HG02973 (cell line): ENCODE data around the gene ANO6.
A peak's percentile ranks its signal among the peaks of the same experiment; 100 is the strongest.
"Not testable (repeated sequence)": the region's sequence is repeated elsewhere in the genome, so short reads cannot be mapped to it uniquely, and the experiment has no call there.

ENCODE experiments used
- ATAC-seq: cut with Tn5 transposase; IDR thresholded peaks from one replicate; pipeline ENCODE4 v1.9.1; 2021; ENCODE audit warnings: moderate library complexity; ENCODE audit not compliant: unreplicated experiment

Gene ANO6

DNA sequence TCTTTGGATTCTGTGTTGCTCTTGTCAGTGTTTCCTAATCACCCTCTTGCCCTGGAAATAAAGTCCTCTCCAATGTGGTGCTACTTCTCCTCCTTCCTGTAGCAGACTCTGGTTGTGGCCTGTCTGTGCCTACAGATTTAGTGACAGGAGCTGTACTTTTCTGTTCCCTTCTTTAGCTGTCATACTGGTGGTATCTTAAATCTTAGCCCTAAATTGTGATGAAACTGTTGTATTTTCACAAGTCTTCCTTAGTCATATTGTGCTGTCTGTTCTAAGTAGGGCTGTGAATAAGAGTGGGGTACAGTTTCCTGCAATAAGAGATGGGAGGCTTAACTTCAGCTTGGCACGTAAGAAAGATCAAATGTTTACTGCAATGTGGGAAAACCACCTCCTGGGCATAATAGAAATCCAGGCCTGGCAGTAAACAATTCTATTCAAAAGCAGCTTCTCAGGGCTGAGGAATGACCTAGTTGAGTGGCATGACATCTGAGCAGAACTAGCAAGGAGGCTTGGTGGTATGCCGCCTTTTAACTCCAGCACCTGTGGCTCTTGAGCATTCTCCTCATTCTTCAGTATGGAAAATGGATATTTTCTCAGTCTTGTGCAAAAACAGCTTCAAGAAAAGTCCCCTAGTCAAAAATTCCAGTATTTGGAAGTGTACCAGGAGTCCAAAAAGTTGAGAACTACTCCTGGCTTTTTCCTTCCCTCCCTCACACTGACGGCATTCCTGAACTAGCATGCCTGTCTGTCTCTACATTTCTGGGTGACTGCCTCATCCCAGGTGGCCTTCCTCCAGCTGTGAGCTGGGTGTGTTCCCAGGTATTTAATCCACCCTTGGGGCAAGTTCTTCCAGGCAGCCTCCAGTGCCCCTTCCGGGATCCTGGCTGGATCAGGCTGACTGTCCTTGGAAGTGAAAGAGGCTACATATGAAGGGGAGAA, 19.5 kb downstream of the ANO6 start:
- no peak for ATAC-seq

DNA sequence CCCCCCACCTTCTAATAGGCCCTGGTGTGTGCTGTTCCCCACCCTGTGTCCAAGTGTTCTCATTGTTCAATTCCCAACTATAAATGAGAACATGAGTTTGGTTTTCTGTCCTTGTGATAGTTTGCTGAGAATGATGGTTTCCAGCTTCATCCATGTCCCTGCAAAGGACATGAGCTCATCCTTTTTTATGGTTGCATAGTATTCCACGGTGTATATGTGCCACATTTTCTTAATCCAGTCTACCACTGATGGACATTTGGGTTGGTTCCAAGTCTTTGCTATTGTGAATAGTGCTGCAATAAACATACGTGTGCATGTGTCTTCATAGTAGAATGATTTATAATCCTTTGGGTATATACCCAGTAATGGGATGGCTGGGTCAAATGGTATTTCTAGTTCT, 20.5 kb downstream of the ANO6 start:
- ATAC-seq: not testable (repeated sequence)

DNA sequence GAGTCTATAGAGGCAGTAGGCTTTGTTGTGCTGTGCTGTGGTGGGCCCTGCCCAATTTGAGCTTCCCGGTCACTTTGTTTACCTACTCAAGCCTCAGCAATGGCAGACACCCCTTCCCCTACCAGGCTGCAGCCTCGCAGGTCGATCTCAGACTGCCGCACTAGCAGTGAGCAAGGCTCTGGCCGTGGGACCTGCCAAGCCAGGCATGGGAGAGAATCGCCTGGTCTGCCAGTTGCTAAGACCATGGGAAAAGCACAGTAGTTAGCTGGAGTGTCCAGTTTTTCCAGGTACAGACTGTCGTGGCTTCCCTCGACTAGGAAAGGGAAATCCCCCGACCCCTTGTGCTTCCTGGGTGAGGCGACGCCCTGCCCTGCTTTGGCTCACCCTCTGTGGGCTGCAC, 26.3 kb downstream of the ANO6 start:
- ATAC-seq: no peak

DNA sequence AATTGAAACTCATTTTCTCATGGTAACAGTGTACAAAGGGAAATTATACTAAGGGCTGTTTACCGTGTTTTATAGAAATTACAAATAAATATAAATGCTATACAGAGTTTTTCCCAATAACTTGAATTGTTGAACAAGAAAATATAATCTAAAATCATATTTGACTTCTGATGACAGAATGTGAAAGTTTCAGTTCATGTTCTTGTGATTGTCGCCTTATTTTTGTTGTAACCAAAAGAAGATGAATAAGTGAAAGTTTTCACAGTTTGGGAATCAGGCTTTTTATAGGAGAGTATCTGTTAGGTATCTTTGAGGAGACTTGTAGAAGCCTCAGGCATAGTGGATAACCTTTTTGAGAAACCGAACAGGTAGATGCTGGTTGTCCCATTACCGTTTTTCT, 28.1 kb downstream of the ANO6 start:
- ATAC-seq: no peak

DNA sequence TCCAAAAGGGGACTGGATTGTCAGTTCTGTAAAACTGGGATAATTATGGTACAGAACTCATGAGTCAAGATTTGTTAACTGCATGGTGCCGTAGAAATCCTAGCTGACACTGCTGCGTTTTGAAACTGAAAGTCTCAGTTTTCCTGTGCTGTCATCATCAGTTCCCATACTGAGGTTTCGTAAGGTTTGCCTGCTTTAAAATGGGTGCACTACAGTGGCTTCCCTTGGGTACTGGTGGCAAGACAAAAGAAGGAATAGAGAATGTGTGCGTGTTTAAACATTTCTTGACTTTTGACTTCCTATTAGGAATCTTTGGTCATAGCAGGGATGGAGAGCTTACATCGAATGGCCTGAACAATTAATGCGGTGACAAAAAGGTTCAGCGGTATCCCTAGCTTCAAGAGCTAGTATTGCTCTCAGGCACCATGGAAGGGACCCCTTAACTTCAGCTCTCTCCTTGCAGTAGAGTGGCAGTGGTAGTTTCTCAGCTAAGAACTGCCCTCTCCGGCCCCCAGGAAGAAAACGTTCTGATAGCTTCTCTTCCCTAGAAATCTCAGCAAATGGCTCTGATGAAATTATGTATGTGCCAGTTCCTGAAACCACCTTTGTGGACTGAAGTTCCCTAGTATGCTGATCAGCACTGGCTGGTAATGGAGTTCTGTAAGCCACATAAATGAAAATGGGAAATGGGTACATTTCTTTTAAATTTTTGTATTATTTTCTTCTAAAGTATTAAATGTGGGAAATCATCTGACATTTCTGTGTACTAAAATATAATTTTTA, 28.9 kb downstream of the ANO6 start:
- ATAC-seq: peak; percentile 74

DNA sequence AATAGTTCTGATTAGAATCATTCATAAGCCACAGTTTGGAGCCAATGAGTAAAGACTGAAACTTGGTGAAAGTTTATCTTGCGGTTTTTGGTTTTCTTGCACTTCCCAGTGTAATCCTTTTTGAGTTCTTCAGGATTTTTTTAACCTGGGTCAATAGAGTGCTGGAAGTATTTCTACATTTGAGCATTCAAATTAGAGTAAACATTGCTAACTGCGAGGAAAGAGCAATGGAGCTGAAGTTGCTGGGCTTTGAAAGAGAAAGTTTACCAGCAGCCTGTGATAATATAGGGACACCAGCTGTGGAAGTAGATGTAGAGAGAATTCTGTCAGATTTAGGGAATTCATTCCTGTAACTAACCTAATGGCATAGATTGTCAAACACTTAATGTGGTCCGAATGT, 30.3 kb downstream of the ANO6 start:
- no peak for ATAC-seq

DNA sequence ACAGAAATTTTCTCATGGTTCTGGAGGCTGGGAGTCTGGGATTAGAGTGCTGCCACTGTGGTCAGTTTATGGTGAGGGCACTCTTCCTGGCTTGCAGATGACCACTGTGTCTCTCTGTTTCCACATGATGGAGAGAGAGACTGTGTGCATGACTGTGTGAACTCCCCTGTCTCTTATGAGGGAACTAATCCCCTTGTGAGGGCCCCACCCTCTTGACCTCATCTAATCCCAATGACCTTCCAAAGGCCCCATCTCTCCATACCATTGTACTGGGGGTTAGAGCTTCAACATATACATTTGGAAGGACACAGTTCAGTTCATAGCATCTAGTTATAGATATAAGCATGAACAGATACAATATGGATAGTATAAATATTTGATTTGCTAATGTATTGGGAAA, 31.7 kb downstream of the ANO6 start:
- ATAC-seq: no peak

DNA sequence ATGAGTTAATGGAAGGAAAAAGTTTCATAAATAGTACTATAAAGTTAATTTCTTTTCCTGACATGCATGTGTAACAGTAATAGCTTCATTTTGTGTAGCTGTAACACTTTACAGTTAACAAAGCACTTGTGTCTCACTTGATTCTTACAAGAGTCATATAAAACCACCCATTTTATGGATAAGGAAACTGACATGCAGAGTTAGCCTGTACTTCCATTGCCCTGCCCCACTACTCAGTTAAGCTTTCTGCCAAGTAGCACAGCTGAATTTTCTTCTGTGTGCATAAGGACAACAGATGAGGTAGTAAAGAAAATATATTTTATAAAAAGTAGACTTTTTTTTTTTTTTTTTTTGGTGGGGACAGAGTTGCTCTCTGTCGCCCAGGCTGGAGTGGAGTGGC, 32.2 kb downstream of the ANO6 start:
- no peak for ATAC-seq

DNA sequence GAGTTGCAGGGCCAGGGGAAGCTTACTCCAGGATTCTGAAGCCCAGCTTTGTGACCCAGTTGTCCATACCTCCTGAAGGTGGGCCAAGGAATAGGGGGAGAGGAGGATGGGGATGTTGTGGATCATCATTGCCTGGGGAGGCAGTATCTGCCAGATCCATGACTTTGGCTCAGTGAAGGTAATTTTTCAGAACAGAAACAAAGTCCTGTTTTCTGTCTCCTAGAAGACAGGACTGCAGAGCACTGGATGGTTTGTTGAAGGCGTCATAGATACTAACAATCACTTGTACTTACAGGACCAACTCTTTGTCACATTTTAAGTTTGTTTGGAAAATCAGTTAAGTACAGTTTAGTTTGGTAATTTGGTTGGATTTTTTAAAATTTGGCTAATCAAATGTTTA, 38.4 kb downstream of the ANO6 start:
- ATAC-seq: no peak

DNA sequence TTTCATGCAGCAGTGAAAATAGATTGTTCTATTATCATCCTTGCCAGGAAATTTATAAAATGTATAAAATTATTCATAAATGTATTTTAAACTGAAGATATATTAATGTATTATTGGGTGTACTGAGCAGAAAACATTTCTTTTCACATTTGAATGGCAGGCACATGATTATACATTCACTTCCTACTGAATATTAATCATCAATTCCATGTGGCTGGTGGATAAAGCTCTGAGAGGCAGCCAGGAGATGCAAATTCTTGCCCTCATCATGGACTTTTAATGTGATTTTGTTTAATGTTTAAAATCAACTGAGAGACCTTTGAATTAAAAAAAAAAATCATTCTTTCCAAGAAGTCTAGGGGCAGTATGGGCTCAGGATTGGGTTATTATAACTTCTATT, 40.8 kb downstream of the ANO6 start:
- peak; percentile 14 for ATAC-seq

DNA sequence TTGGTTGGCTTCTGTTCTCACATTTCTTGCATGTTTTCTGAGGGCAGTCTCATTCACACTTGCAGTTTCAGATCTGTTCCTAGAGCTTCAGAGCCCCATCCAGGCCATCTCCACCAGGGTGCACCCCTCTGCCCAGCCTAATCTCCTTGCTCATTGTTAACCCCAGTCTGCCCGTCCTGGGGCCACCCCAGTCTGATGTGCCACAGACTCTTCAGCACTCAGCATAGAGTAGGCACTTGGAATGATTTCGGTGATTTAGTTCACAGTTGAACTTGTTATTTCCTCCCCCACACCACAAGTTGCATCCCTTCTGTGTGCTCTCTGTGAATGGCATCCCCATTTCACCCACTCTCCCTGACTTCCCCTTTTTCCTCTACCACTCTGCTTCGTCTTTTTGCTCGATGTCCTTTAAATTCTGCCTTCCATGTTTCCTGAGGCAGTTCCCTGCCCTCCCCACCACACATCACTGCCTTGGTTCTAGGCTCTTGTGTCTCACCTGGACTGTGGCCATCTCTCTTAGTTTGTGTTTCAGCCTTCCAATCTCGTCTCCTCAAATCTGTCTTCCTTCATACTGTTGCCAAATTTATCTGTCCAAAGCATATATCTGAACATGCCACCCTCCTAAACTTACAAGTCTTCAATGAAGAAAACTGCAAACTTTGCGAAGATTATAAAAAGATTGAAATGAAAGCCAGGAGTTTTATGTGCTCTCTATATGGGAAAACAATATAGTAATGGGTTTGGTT, 41.5 kb downstream of the ANO6 start:
- ATAC-seq: peak; percentile 67

DNA sequence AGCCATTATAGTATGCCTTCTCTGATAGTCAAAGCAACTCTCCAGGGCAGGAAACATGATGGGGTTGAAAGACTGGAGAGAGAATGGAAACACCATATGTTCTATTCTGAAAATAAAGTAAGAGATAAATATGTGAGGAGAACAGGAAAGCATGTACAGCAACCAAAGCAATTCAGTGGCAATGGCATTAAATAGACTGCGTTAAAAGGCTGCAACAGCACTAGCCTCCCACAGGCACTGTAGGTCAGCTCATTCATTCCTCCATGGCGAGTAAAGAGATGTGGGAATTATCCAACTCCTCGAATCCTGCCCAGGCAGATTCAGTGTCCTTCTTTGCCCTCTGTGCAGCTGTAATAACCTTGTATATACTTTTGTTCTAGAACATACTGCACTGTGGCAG, 43.8 kb downstream of the ANO6 start:
- no peak for ATAC-seq

DNA sequence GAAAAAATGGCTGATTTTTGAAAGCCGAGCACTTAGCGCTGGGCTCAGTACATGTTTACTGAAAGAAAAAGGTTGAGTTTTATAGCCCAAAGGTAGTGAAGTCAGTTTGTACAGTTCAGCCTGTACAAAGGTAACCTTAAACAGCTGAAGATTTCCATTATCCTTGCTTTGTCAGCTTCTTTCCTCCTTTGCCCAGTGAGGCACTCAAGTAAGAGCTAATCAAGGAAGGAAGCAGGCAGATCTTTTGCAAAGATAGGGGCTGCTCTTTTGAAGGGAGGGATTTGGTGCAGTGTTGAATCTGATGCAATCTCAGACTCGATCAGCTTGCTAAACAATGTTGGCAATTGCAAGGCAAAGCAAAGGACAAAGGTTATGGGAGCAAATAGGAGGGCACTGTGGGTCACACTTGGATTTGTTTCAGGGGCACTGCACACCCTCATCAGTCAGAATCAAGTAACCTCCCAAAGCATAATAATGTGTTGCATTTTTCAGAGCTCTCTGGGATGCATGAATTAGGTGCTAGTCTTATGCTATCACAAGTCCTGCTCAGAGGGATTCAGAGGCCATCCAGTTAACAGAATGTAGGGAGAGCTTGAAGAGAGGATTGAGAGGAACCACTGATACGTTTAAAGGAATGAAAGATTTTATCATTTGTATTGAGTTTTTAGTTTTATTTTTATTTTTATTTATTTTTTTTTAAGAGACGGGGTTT, 44.4 kb downstream of the ANO6 start:
- no peak for ATAC-seq

DNA sequence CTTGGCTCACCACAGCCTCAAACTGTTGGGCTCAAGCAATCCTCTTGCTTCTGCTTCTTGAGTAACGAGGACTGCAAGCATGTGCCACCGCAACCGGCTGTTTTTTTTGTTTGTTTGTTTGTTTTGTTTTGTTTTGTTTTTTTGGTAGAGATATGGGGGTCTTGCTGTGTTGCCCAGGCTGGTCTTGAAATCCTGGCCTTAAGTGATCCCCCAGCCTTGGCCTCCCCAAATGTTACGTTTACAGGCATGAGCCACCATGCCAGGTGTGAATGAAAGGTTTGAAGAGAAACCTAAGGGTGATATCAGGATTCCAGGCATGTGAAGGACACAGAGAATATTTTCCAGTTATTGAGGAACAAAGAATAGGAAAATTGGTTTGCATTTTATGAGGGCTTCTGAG, 45.0 kb downstream of the ANO6 start:
- ATAC-seq: no peak

DNA sequence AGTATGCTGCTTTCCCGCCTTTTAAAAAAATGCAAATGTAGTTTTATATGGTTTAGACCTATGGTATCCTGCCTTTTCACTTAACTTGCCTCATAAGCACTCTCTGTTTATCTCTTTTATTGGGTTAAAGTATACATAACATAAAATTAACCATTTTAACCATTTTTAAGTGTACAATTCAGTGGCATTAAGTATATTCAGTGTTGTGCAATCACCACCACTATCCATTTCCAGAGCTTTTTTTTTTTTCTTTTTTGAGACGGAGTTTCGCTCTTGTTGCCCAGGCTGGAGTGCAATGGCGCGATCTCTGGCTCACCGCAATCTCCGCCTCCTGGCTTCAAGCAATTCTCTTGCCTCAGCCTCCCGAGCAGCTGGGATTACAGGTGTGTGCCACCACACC, 46.3 kb downstream of the ANO6 start:
- ATAC-seq: not testable (repeated sequence)

DNA sequence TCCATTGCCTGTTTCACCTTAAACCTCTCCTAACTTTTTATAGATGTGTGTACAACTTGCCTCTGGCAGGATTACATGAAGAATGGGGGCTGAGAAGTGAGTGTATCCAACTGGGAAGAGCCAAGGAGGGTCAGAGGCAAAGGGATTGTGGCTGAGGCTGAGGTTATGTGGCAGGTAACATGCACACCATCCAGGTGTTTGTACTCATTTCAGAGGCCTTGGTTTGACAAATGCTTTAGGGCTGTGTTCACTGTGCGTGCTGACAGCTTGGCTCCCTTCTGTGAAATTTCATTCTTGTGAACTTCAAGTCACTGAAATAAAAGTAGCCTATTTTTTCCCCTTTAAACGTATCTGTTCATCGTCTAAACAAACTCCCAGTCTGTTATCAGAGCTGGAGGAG, 47.7 kb downstream of the ANO6 start:
- no peak for ATAC-seq

DNA sequence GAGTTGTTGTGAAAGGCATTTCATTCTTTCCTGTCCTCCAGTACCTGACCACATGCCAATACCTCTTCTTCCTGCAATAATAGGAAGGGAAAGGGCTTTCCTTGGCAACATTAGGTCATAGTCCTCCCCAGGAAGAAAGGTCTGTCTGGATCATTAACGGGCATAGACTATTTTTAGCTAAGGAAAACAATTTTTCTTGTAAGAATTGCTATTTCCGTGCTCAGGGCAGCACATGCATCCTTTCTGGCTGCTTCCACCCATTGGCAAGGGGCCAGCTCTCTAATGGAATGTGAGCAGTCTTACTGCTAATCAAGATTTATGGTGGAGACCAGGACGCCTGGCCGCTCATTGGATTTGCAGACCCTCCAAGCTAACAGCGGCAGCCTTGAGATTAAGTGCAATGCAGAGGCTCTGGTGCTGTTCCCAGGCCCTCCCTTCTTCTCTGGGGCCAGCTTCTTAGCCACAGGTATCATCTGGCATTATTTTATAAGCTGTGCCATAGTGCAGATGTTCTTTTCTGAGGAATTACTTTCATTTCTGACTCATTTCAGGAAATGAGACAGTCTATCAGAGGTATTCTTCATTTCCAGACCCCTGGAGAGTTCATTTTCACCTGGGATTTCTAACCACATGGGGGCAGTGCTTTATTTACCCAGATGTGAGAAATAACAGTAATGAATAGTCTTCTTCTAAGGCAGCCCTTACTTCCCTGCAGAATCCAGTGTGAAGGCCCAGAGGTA, 52.9 kb downstream of the ANO6 start:
- ATAC-seq: peak; percentile 75

DNA sequence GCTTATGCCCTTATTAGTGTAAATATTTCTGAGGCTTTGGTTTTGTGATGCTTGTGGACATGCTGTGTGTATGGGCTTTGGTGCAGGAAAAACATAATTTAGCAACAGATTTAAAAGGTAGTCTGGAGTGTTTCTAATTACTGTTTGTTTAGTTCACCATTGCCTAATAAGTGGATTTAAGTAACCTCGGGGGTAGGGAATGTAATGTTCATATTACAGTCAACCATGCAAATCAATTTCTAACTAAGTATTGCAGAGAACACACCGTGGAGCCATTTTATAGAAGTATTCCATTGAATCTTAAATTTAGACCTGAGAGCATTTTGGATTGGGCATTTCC, 53.5 kb downstream of the ANO6 start:
- ATAC-seq: no peak

DNA sequence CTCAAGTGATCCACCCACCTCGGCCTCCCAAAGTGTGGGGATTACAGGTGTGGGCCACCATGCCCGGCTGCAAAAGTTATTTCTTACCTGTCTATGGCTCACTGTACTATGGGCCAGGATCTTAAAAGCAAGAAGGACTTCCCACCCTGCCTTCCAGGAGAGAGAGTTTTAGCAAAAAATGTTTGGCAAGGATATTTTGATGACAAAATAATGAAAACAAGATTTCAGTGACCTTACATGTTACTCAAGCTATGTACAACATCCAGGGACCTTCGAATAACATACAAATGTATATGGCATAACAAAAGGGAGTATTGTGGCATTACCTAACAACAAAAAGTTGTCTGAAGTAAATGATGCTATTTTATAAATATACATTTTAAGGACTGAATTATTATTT, 55.1 kb downstream of the ANO6 start:
- no peak for ATAC-seq

DNA sequence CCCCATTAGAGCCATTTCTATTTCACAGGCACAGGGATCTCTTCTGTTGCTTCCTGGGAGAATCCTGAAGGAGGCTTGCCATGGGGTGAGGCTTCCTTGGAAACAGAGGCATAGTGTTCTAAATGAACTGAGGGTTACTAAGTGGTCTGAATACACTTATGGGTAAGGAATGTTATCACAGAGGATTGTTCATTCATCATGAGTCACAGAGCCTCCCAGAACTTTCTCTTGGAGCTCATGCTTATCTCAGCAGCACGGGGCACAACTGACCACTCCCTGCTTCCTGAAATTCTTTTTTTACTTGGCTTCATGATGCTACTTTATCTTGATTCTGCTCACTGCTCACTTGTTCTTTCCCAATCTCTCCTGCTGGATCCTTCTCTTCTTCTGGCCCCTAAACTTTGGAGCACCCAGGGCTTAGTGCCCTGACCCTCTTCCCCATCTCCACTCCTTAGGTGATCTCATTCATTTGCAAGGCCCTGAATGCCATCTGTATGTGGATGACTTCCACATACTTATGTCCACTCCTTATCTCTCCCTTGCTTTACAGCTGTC, 57.9 kb downstream of the ANO6 start:
- ATAC-seq: no peak
